OCI-M2 (cell line): ENCODE data around the gene ACSBG1.

ENCODE experiments used
- DNase-seq: peaks from one replicate; lab custom pipeline; 2025; ENCODE audit not compliant: unreplicated experiment; lab: John Stamatoyannopoulos, UW

Gene ACSBG1

DNA sequence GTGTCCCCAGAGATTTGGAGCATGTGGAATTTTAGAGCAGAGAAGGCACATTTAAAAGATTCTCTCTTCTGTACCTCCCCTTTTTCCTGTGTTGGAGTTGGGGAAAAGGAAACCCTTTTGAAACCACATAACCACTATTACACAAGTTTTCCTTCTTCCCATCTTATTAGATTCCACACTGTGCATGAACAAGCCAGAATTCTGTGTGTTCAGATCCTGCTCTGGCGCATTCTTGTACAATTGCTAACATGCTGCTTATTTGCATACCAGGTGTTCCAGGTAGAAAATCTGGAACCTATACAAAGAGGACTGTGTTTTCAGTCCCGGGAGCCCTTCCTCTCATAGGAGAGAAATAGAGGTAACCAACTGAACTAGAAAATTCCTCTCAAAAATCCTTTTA lies 100.6 kb downstream of the ACSBG1 start:
- DNase-seq: no peak

DNA sequence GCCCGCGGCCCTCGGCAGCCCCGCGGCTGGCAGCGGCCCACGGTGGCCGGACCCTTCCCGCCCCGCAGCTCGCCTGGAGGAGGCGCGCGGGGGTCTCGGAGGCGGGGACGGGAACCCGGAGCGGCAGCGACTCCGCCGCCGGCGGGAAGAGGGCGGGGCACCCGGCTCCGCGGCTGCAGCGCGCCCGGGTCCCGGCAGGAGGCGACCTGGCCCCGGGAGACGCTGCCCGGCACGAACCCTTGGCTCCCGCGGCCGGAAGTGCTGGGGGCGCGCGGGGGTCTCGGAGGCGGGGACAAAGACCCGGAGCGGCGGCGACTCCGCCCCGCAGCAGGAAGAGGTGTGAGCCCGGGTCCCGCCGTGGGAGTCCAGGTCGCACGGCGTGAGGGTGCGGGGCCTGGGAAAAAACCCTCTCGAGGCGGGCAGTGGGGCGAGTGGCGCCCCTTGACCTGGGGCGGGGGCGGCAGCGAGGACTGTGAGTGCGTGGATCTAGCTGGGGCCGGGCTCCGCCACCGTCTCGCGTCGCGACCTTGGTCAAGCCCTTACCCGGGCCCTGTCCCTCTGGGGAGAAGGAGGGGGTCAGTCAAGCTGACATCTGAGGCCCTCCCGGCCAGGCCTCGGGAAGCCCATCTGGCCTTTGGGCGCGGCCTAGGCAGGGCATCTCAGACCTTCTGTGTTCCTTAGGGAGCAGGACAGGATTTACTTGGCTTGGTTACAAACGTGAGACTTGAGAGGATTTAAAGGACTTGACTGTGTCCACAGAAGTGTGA lies 102.9 kb downstream of the ACSBG1 start, which contains the start of gene CIB2:
Gene CIB2, minus strand, starts transcription at position 151 of the 767 bp plus-strand sequence. CDS start 230 bp downstream, outside the sequence.
- no peak for DNase-seq

DNA sequence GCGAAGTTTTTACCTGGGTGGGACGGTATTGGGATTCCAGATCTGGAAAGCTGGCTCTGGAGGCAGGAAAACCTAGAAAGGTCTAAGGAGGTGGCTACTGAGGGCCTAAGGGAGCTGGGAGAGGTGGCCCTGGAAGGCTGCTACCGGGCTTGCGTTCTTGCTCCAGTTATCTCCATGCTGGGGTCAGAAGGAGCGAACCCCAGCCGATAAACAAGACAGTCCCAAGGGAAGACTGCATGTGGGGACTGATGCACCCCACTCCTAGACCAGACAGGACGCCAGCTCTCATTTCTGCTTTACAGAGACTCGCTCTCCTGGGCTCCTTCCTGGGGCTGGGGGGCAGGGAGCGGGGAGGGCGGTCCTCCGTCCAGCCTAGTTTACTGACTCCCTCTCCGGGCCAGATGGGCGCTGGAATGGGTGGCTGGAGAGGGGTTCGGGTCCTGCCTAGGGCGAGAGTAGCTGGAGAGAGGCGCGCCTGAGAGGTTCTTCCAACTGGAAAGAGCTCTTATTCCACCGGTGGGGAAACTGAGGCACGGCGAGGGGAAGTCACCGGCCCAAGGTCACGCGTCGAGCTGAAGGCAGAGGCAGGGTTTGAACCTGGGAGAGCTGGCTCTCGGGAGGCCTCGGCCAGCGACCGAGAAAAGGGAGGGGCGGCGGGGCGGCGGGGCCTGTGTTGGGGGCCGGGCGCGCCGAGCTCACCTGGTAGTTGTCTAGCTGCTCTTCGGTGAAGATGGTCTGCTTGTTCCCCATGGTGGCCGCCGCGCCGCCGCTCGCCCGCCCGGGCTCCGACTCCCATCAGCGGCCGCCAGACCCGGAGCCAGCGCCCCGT lies 103.7 kb downstream of the ACSBG1 start:
- DNase-seq: no peak

DNA sequence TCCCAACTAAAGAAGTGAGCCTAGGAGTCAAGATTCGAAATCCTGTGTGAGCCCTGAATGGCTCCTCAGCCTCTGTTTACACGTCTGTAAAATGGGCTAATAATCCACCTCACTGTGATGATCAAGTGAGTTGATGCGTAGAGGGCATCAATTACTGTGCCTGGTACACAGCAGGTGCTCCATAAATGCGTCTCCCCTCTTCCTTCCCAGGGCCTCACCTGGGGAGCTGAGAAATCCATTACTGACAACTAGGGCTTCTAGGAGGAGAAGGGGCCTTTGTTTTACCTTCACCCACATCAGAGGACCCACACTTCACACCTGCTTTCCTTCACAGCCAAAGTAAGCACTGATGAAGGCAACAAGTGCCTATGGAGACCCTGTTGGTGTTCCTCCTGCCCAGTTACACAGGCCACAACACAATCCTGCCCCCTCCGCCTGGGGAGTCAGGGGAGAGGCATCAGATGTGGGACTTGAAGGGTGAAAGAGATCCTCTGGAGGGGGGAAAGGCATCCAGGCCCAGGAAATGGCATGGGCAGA lies 104.5 kb downstream of the ACSBG1 start:
- DNase-seq: no peak

DNA sequence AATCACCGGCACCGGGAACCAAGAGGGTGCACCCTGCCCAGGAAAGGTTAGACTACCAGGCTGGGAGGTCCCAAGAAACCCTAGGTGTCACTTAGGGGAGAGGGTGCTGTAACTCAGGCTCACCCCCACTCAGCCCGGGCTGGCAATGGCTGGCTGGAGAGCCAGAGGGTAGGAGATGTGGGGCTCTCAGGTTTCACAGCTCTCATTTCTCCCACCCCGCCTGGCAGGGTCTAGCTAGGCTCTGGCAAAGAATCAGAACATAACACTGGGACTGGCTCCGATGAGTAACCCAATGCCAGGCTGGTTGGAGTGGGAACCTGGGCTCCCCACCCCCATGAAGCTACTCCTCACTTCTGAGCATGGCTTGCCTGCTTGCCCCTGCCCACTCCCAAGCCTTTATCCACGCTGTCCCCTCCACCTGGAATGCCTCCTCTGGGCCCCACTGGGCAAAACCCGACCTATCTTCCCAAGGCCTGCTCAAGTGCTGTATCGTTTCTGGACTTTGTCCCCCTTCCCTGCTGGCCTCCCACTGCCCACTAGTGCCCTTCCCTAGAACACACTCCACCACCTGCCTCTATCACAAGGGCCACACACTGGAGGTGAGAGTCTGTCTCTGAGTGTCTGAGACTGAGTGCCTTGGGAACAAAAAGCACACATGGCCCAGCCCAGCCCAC lies 105.2 kb downstream of the ACSBG1 start:
- no peak for DNase-seq

DNA sequence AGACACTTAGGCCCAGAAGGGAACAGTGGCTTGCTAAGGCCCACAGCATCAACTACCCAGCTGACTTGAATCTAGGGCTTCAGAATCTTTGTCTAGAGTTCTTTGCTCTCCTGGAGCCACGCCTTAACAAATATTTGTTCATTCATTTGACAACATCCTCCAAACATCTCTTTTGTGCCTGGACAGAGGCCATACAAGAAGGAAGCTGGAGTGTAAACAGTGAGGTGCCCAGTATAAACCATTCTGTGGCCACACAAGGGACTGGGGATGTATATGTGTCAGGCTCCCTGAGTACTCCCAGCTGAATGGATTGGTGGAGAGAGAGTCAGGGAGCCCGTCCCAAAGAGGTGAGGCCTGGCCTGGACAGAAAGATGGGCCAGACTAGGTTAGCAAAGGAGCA lies 106.5 kb downstream of the ACSBG1 start:
- no peak for DNase-seq

DNA sequence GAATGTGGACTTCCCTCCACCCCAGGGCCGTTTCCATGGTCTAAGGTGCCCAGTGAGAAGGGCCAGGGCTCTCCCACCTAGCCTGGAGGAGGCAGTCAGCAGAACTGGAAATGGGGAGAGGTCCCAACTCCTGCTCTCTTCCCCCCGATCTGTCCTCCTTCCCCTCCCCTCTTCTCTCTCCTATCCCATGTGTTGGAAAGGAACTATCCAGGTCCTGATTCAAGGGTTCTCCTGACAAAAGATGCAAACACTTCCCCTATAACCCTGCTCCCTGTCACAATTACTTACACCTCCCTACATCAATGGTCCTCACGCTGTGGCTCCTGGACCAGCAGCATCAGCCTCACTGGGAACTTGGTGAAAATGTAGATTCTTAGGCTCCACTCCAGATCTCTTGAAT lies 109.1 kb downstream of the ACSBG1 start:
- DNase-seq: no peak

DNA sequence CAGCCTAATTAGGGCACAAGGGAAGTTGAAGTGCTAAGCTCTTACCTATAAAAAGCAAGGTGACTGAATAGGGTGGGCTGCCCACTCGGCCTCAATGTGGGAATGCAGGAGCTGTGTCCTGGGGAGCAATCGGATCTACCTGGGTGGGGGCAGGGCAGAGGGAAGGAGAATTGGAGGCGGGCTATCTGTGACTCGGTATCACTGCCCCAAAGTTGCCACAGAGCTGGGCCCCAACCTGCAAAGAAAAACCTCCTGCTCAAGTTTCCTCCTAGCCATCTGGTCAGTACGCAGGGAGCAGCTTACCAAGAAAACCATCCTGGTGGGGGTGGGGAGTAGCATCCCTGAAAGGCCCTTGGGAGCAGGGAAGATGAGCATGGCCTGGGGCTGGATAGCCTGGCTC lies 113.8 kb downstream of the ACSBG1 start:
- DNase-seq: no peak
